IMR-90 (cell line): ENCODE measurements around the gene FAF1. TPM values are rescaled to one million over a fixed set of nuclear protein-coding genes. Genes with fewer than 3 reads are reported as not detected.

Experiments used
- ATAC-seq: fragments of 200-7000 bp; cut with Tn5 transposase; 2 replicates; pipeline ENCODE4 v1.9.1; 2020; ENCODE audit warnings: low read depth, mild to moderate bottlenecking, moderate library complexity
- BruUV-seq: library from RNA; stranded (reverse); fragments of 400-500 nt; replicated peaks from 2 replicates; lab custom pipeline; 2021; lab: Mats Ljungman, UMichigan
- CTCF ChIA-PET: fragments of 300-600 bp; formaldehyde crosslinking; extraction: SDS; loops from one replicate; lab custom pipeline; 2021; ENCODE audit warnings: antibody characterized with exemption; lab: Yijun Ruan, JAX
- POLR2A ChIA-PET: fragments of 300-600 bp; sonication (Branson Sonifier 250); formaldehyde crosslinking; loops from one replicate; lab custom pipeline; 2022; ENCODE audit warnings: antibody characterized with exemption; ENCODE audit not compliant: unreplicated experiment; lab: Charles Lee
- DNase-seq: peaks from one replicate; pipeline ENCODE4 v3.0.0; 2013
- H2AFZ ChIP-seq: replicated peaks from 2 replicates; pipeline ENCODE3; 2013; ENCODE audit warnings: low read length, mild to moderate bottlenecking; ENCODE audit not compliant: poor library complexity
- H2AK5ac ChIP-seq: 2 replicates; pipeline ENCODE4 v1.6.1; 2013; ENCODE audit warnings: low read depth, low read length, inconsistent platforms
- H2AK9ac ChIP-seq: replicated peaks from 2 replicates; pipeline ENCODE3; 2013; ENCODE audit warnings: mild to moderate bottlenecking, low read depth, low read length, moderate library complexity; ENCODE audit not compliant: poor library complexity
- H2BK120ac ChIP-seq: 2 replicates; pipeline ENCODE4 v1.6.1; 2013; ENCODE audit warnings: low read depth, low read length, inconsistent platforms
- H2BK15ac ChIP-seq: 3 replicates; pipeline ENCODE4 v1.6.1; 2013; ENCODE audit warnings: low read depth, low read length, inconsistent platforms
- H2BK20ac ChIP-seq: 2 replicates; pipeline ENCODE4 v1.6.1; 2013; ENCODE audit warnings: low read depth, mild to moderate bottlenecking, inconsistent platforms, low read length, moderate library complexity
- H2BK5ac ChIP-seq: 2 replicates; pipeline ENCODE4 v1.6.1; 2013; ENCODE audit warnings: mild to moderate bottlenecking, low read depth, low read length, inconsistent platforms; ENCODE audit not compliant: poor library complexity, severe bottlenecking
- H3K14ac ChIP-seq: replicated peaks from 2 replicates; pipeline ENCODE4 v1.6.1; 2013; ENCODE audit warnings: low read depth, low read length, inconsistent platforms
- H3K18ac ChIP-seq: 2 replicates; pipeline ENCODE4 v1.6.1; 2013; ENCODE audit warnings: low read depth, low read length, control low read depth
- H3K23ac ChIP-seq: 2 replicates; pipeline ENCODE4 v1.6.1; 2013; ENCODE audit warnings: low read depth, low read length, inconsistent platforms
- H3K27ac ChIP-seq: 2 replicates; pipeline ENCODE4 v1.5.1; 2013; ENCODE audit warnings: mild to moderate bottlenecking, control low read depth, low read length; ENCODE audit not compliant: insufficient read depth
- H3K27me3 ChIP-seq: 2 replicates; pipeline ENCODE4 v1.6.1; 2013; ENCODE audit warnings: low read length; ENCODE audit not compliant: control insufficient read depth, insufficient read depth
- H3K36me3 ChIP-seq: 2 replicates; pipeline ENCODE4 v1.6.1; 2013; ENCODE audit warnings: low read length, mixed read lengths; ENCODE audit not compliant: control insufficient read depth, insufficient read depth
- H3K4ac ChIP-seq: 2 replicates; pipeline ENCODE4 v1.6.1; 2013; ENCODE audit warnings: low read depth, low read length, inconsistent platforms
- H3K4me1 ChIP-seq: 2 replicates; pipeline ENCODE4 v1.6.1; 2013; ENCODE audit warnings: low read length, mixed read lengths; ENCODE audit not compliant: control insufficient read depth, insufficient read depth
- H3K4me2 ChIP-seq: 2 replicates; pipeline ENCODE4 v1.6.1; 2013; ENCODE audit warnings: low read depth, mild to moderate bottlenecking, control low read depth, low read length, moderate library complexity
- H3K4me3 ChIP-seq: 2 replicates; pipeline ENCODE4 v1.5.1; 2013; ENCODE audit warnings: low read depth, mild to moderate bottlenecking, control low read depth, low read length, moderate library complexity; ENCODE audit not compliant: insufficient read depth
- H3K56ac ChIP-seq: 2 replicates; pipeline ENCODE4 v1.6.1; 2013; ENCODE audit warnings: low read length, inconsistent platforms; ENCODE audit not compliant: insufficient read depth; ENCODE audit errors: extremely low read depth
- H3K79me1 ChIP-seq, 2 experiments: 2 replicates each; pipeline ENCODE4 v1.6.1; 2013; ENCODE audit warnings: low read length in 2 of 2, inconsistent platforms in 1 of 2, low read depth in 1 of 2
- H3K9ac ChIP-seq: 2 replicates; pipeline ENCODE4 v1.6.1; 2013; ENCODE audit warnings: low read depth, low read length, control low read depth
- H3K9me1 ChIP-seq: 2 replicates; pipeline ENCODE4 v1.6.1; 2013; ENCODE audit warnings: low read length, inconsistent platforms; ENCODE audit not compliant: insufficient read depth
- H3K9me3 ChIP-seq: 2 replicates; pipeline ENCODE4 v1.6.1; 2013; ENCODE audit warnings: low read length; ENCODE audit not compliant: control insufficient read depth, insufficient read depth
- H4K20me1 ChIP-seq: 2 replicates; pipeline ENCODE4 v1.6.1; 2013; ENCODE audit warnings: low read length, inconsistent platforms; ENCODE audit not compliant: insufficient read depth
- H4K5ac ChIP-seq: 2 replicates; pipeline ENCODE4 v1.6.1; 2013; ENCODE audit warnings: mild to moderate bottlenecking, low read depth, low read length, control low read depth
- H4K8ac ChIP-seq, 2 experiments: 2 replicates each; pipeline ENCODE4 v1.6.1; 2013; ENCODE audit warnings: low read depth in 2 of 2, low read length in 2 of 2, control low read depth in 1 of 2, inconsistent platforms in 1 of 2
- H4K91ac ChIP-seq: 2 replicates; pipeline ENCODE4 v1.6.1; 2013; ENCODE audit warnings: low read depth, low read length, inconsistent platforms; ENCODE audit not compliant: insufficient read depth
- CEBPB ChIP-seq: IDR thresholded peaks from 2 replicates; pipeline ENCODE4 v1.6.1; 2012; ENCODE audit warnings: low read depth, low read length, improper control_type of control experiment
- FOS ChIP-seq: fragments of 150-350 bp; IDR thresholded peaks from 2 replicates; pipeline ENCODE4 v1.6.1; 2016; ENCODE audit warnings: low read depth, low read length
- MAZ ChIP-seq: IDR thresholded peaks from 2 replicates; pipeline ENCODE4 v1.6.1; 2012; ENCODE audit warnings: low read depth, mild to moderate bottlenecking, low read length, improper control_type of control experiment, moderate library complexity, borderline replicate concordance
- POLR2A ChIP-seq: IDR thresholded peaks from 2 replicates; pipeline ENCODE4 v1.6.1; 2012; ENCODE audit warnings: mild to moderate bottlenecking, low read depth, low read length
- RCOR1 ChIP-seq: IDR thresholded peaks from 2 replicates; pipeline ENCODE4 v1.6.1; 2012; ENCODE audit warnings: mild to moderate bottlenecking, low read length, improper control_type of control experiment; ENCODE audit not compliant: insufficient replicate concordance
- WGBS, 2 experiments: methylation state at CpG; one replicate each; pipeline versions ENCODE4 v1.1.5 to v1.1.7; 2013; ENCODE audit warnings: missing lambda C conversion rate in 2 of 2; ENCODE audit not compliant: insufficient read length in 1 of 2; ENCODE audit errors: extremely low coverage in 2 of 2; 5-methylcytosine and 5-hydroxymethylcytosine counted together
- dilution Hi-C: fragments of 300-500 bp; cut with HindIII; formaldehyde crosslinking; loops from one replicate; pipeline ENCODE4 v1.14.3; 2018; ENCODE audit warnings: low sequenced_read_pairs; ENCODE audit not compliant: unreplicated experiment
- in situ Hi-C: fragments of 300-500 bp; cut with MboI; formaldehyde crosslinking; loops from 3 replicates; pipeline ENCODE4 v1.14.3; 2019; ENCODE audit warnings: low sequenced_read_pairs, inconsistent platforms, mixed read lengths
- intact Hi-C: fragments of 100-400 bp; cut with micrococcal nuclease; formaldehyde crosslinking; loops from 2 replicates; pipeline ENCODE4 v1.10.0; 2022
- polyA plus RNA-seq, 3 experiments: library from polyadenylated mRNA; depleted of rRNA; stranded (reverse); fragments of >200 nt; gene quantifications; 2 replicates each; pipeline ENCODE4 v1.2.3, GENCODE V29; 2012; ENCODE audit warnings: low replicate concordance in 1 of 3
- total RNA-seq: library from RNA; depleted of rRNA; stranded (reverse); fragments of >200 nt; gene quantifications from 2 replicates; pipeline ENCODE4 v1.2.3, GENCODE V29; 2012
- TF ChIP-seq, protein P1 (sequence below): fragments of 150-350 bp; IDR thresholded peaks from 2 replicates; pipeline ENCODE4 v1.6.1; 2016; ENCODE audit warnings: low read depth, mild to moderate bottlenecking, low read length, moderate library complexity, borderline replicate concordance
- TF ChIP-seq, protein P2 (sequence below): fragments of 150-350 bp; IDR thresholded peaks from 2 replicates; pipeline ENCODE4 v1.6.1; 2017; ENCODE audit warnings: mild to moderate bottlenecking, antibody characterized with exemption, low read length, low read depth

FAF1 gene
- total and polyA plus RNA-seq, 2 of the 4 experiments (the other 2 are of a cell fraction): 18.8 to 72.9 TPM

DNA sequence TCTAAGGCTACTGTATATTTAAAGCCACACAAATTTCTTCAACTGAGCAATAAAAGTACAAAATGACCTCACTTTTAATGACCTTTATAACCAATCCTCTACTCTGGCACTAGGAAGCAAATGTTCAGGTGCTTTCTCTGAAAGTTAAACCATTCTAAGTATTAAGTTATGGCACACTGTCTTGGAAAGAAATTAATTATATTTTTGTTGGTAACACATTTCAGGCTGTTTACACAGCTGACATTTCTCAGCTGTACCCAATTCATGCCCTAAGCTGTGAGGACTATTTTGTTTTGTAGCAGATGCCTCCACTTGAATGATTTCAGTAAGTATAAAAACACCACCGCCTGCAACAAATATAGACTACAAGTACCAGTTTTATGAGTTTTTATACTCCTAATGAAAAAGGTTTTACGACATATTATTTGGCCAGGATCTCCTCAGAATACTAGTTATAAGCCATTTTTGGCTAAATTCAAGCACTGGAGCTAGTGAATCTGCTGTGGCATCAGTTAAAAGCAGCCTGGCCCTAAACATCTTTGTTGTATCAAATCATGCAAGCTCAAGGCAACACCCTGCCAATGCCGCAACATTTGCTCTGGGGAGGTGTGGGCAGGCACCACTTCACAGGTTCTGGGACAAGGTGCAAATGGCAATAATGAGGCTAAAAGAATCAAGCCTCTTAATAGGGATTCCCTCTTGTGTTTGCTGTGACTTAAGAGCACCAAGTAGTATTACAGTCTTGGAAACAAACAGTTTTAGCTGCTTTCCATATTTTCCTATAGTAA, 308.4 kb downstream of the FAF1 start (continued):
- TF ChIP-seq RCOR1: no peak

DNA sequence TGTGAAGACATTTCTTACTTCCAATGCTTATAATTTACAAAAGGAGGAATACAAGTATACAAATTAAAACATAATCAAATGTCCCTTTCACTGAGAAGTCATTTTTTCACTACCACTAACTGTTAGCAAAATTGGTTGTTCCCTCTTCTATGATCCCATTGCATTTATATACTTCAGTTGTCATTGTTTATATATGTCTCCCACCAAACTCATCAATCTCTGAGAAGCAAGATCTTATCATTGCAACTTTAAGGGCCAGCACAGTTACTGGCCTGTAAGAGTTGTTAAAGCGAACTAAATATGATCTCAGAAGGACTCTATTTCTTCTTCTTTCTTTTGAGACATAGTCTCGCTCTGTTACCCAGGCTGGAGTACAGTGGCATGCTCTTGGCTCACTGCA, 313.5 kb downstream of the FAF1 start:
- Histone ChIP-seq H3K4me1 (peaks cover 8% of the 10 kb centered on the region), H3K9me3 (no peaks in the 10 kb centered on the region), H3K9ac (no peak overlapping the region), H4K8ac (no peak overlapping the region), H3K79me1 (no peaks in the 10 kb centered on the region; a peak in 1 of 4 replicates), H3K36me3 (no peaks in the 10 kb centered on the region), H4K5ac (no peak overlapping the region), H2BK5ac (no peak overlapping the region), H4K91ac (no peak overlapping the region), H3K4ac (no peak overlapping the region), H3K23ac (no peak overlapping the region), H3K9me1 (peaks cover 4% of the 10 kb centered on the region; the same call in 1 of the 2 replicates), H2AK5ac (no peak overlapping the region), H3K27me3 (no peaks in the 10 kb centered on the region), H2BK120ac (no peak overlapping the region), H3K4me2 (no peak overlapping the region), H2AK9ac (no peak overlapping the region), H3K18ac (no peak overlapping the region), H3K14ac (no peak overlapping the region), H4K20me1 (no peaks in the 10 kb centered on the region), H3K56ac (no peak overlapping the region), H2BK20ac (no peak overlapping the region), H3K4me3 (no peak overlapping the region), H2AFZ (no peak overlapping the region), H2BK15ac (no peak overlapping the region), H3K27ac (no peak overlapping the region)
- ChIA-PET POLR2A (no interaction called here), CTCF (no interaction called here)
- DNase-seq (no peak), ATAC-seq (no peak)
- dilution Hi-C loops: no loop called here
- in situ Hi-C loops: no loop called here
- TF ChIP-seq MAZ (no peak), POLR2A (no peak), FOS (no peak), CEBPB (no peak), RCOR1 (no peak)
- TF ChIP-seq, protein P1, sequence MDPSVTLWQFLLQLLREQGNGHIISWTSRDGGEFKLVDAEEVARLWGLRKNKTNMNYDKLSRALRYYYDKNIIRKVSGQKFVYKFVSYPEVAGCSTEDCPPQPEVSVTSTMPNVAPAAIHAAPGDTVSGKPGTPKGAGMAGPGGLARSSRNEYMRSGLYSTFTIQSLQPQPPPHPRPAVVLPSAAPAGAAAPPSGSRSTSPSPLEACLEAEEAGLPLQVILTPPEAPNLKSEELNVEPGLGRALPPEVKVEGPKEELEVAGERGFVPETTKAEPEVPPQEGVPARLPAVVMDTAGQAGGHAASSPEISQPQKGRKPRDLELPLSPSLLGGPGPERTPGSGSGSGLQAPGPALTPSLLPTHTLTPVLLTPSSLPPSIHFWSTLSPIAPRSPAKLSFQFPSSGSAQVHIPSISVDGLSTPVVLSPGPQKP: no peak
- TF ChIP-seq, protein P2, sequence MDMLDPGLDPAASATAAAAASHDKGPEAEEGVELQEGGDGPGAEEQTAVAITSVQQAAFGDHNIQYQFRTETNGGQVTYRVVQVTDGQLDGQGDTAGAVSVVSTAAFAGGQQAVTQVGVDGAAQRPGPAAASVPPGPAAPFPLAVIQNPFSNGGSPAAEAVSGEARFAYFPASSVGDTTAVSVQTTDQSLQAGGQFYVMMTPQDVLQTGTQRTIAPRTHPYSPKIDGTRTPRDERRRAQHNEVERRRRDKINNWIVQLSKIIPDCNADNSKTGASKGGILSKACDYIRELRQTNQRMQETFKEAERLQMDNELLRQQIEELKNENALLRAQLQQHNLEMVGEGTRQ: no peak
- WGBS, 2 experiments: no CpG with 5 or more reads among the region's 2 CpGs
- no TSS peak for BruUV-seq
- intact Hi-C loops: no loop called here
